ENCODE data around the gene SLC12A9. TPM values are rescaled to one million over a fixed set of nuclear protein-coding genes. Genes with fewer than 3 reads are reported as not detected.

Gene SLC12A9
- total RNA-seq, 2 donors from 2014 or later = 20.0 to 25.2 TPM

GRCh38 chr7:100914879-100915447 lies 62.5 kb downstream of the SLC12A9 start:
- no peak for ATAC-seq (ENCODE audit: insufficient number of reproducible peaks, low FRiP score, low read depth)
- Histone ChIP-seq H3K36me3 (no peaks in the 10 kb centered on the region), H3K4me3 (no peak overlapping the region), H3K9me3 (no peaks in the 10 kb centered on the region), H3K4me1 (ENCODE audit: control insufficient read depth in 1 of 2, low read depth in 2 of 2) (peaks cover 0 to 6% of the 10 kb centered on the region in 2 donors), H3K27me3 (replicated peaks; ENCODE audit: insufficient read depth) (no peaks in the 10 kb centered on the region), H3K27ac (no peak overlapping the region)
- TF ChIP-seq, protein P1, sequence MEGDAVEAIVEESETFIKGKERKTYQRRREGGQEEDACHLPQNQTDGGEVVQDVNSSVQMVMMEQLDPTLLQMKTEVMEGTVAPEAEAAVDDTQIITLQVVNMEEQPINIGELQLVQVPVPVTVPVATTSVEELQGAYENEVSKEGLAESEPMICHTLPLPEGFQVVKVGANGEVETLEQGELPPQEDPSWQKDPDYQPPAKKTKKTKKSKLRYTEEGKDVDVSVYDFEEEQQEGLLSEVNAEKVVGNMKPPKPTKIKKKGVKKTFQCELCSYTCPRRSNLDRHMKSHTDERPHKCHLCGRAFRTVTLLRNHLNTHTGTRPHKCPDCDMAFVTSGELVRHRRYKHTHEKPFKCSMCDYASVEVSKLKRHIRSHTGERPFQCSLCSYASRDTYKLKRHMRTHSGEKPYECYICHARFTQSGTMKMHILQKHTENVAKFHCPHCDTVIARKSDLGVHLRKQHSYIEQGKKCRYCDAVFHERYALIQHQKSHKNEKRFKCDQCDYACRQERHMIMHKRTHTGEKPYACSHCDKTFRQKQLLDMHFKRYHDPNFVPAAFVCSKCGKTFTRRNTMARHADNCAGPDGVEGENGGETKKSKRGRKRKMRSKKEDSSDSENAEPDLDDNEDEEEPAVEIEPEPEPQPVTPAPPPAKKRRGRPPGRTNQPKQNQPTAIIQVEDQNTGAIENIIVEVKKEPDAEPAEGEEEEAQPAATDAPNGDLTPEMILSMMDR (IDR thresholded peaks at IDR 0.05) = no peak
- no peak for DNase-seq (ENCODE audit: low spot score)

Other genes with a start within 250 kb of the SLC12A9 start
- 10 to 100 TPM in 1 of 2 donors, 1 to 10 TPM in 1; 9.2 to 29.6 TPM for gene MOSPD3, start 240.2 kb upstream of the SLC12A9 start, total RNA-seq
- gene TFR2, start 211.2 kb upstream of the SLC12A9 start, total RNA-seq = 1 to 10 TPM in 1 of 2 donors, under 1 TPM in 1; 0.35 to 1.9 TPM
- gene ACTL6B, start 196.3 kb upstream of the SLC12A9 start, total RNA-seq = not detected
- 100 to 1,000 TPM; 176 to 255 TPM for gene GNB2, start 179.0 kb upstream of the SLC12A9 start, total RNA-seq
- gene GIGYF1, start 158.5 kb upstream of the SLC12A9 start, total RNA-seq = 10 to 100 TPM; 35.7 to 40.7 TPM
- gene POP7, start 146.6 kb upstream of the SLC12A9 start, total RNA-seq = 10 to 100 TPM; 19.6 to 21.0 TPM
- gene EPO, start 132.2 kb upstream of the SLC12A9 start, total RNA-seq = not detected
- not detected for gene ZAN, start 119.1 kb upstream of the SLC12A9 start, total RNA-seq
- gene EPHB4, start 25.2 kb upstream of the SLC12A9 start, total RNA-seq = 10 to 100 TPM; 20.5 to 29.4 TPM
- gene TRIP6, start 14.7 kb downstream of the SLC12A9 start, total RNA-seq = 100 to 1,000 TPM in 1 of 2 donors, 10 to 100 TPM in 1; 71.9 to 103 TPM
- gene SRRT, start 22.4 kb downstream of the SLC12A9 start, total RNA-seq = 100 to 1,000 TPM; 109 TPM
- 1 to 10 TPM; 2.7 to 4.1 TPM for gene UFSP1, start 37.0 kb downstream of the SLC12A9 start, total RNA-seq
- 1 to 10 TPM; 3.7 to 5.1 TPM for gene ACHE, start 43.2 kb downstream of the SLC12A9 start, total RNA-seq
- under 1 TPM in 1 of 2 donors, not detected in 1; 0.49 TPM for gene MUC3A, start 96.8 kb downstream of the SLC12A9 start, total RNA-seq
- not detected for gene MUC12, start 116.9 kb downstream of the SLC12A9 start, total RNA-seq
- gene MUC17, start 167.4 kb downstream of the SLC12A9 start, total RNA-seq = not detected
- gene TRIM56, start 232.8 kb downstream of the SLC12A9 start, total RNA-seq = 10 to 100 TPM; 32.1 to 44.5 TPM

Data from thoracic aorta (tissue), 2 donors.